Measurements from ENCODE around the gene LMO3. TPM values are rescaled to one million over a fixed set of nuclear protein-coding genes. Genes with fewer than 3 reads are reported as not detected.

The LMO3 gene
- total RNA-seq, 1 experiment from 2014 or later: not detected

- no peak for DNase-seq (ENCODE audit: low spot score)
Measured at GRCh38 chr12:16600525-16600924, 5.4 kb downstream of the LMO3 start.

- no peak for DNase-seq (ENCODE audit: low spot score)
Measured at GRCh38 chr12:16599081-16599480, 6.9 kb downstream of the LMO3 start.

- no peak for DNase-seq (ENCODE audit: low spot score)
Measured at GRCh38 chr12:16594797-16595196, 11.2 kb downstream of the LMO3 start.

GRCh38 chr12:16593546-16593945 is 12.4 kb downstream of the LMO3 start:
- no peak for DNase-seq (ENCODE audit: low spot score)

GRCh38 chr12:16590645-16591044 is 15.3 kb downstream of the LMO3 start:
- DNase-seq (ENCODE audit: low spot score): no peak

- DNase-seq (ENCODE audit: low spot score): no peak
Measured at GRCh38 chr12:16588812-16589211, 17.1 kb downstream of the LMO3 start.

- DNase-seq (ENCODE audit: low spot score): no peak
Measured at GRCh38 chr12:16587514-16587913, 18.4 kb downstream of the LMO3 start.

GRCh38 chr12:16587110-16587453 is 18.9 kb downstream of the LMO3 start:
- DNase-seq (ENCODE audit: low spot score): no peak

GRCh38 chr12:16586350-16587109 is 19.4 kb downstream of the LMO3 start:
- no peak for DNase-seq (ENCODE audit: low spot score)

GRCh38 chr12:16585781-16586180 is 20.2 kb downstream of the LMO3 start:
- DNase-seq (ENCODE audit: low spot score): no peak

- DNase-seq (ENCODE audit: low spot score): no peak
Measured at GRCh38 chr12:16583969-16584745, 21.8 kb downstream of the LMO3 start.

GRCh38 chr12:16581416-16581815 is 24.5 kb downstream of the LMO3 start:
- DNase-seq (ENCODE audit: low spot score): no peak

- DNase-seq (ENCODE audit: low spot score): no peak
Measured at GRCh38 chr12:16579041-16579440, 26.9 kb downstream of the LMO3 start.

- no peak for DNase-seq (ENCODE audit: low spot score)
Measured at GRCh38 chr12:16573398-16574077, 32.4 kb downstream of the LMO3 start.

GRCh38 chr12:16568873-16569272 is 37.1 kb downstream of the LMO3 start:
- no peak for DNase-seq (ENCODE audit: low spot score)

GRCh38 chr12:16564675-16565074 is 41.3 kb downstream of the LMO3 start:
- no peak for DNase-seq (ENCODE audit: low spot score)

GRCh38 chr12:16563504-16563903 is 42.5 kb downstream of the LMO3 start:
- no peak for DNase-seq (ENCODE audit: low spot score)

- DNase-seq (ENCODE audit: low spot score): no peak
Measured at GRCh38 chr12:16562921-16563320, 43.0 kb downstream of the LMO3 start.

- DNase-seq (ENCODE audit: low spot score): no peak
Measured at GRCh38 chr12:16562435-16562834, 43.5 kb downstream of the LMO3 start.

- no peak for DNase-seq (ENCODE audit: low spot score)
Measured at GRCh38 chr12:16560273-16560672, 45.7 kb downstream of the LMO3 start.

GRCh38 chr12:16555630-16556029 is 50.3 kb downstream of the LMO3 start:
- no peak for DNase-seq (ENCODE audit: low spot score)

- no peak for DNase-seq (ENCODE audit: low spot score)
Measured at GRCh38 chr12:16553457-16553856, 52.5 kb downstream of the LMO3 start.

GRCh38 chr12:16552301-16552700 is 53.7 kb downstream of the LMO3 start:
- no peak for DNase-seq (ENCODE audit: low spot score)

All from A172 (cell line).